GM12878 (cell line): Measurements from ENCODE around the gene EGFR. TPM values are rescaled to one million over a fixed set of nuclear protein-coding genes. Genes with fewer than 3 reads are reported as not detected.

Experiments
- ATAC-seq: fragments of 200-7000 bp; cut with Tn5 transposase; 3 replicates; pipeline ENCODE4 v1.9.1; 2020; ENCODE audit warnings: mild to moderate bottlenecking, moderate library complexity
- BruUV-seq: library from RNA; stranded (reverse); fragments of 400-500 nt; replicated peaks from 2 replicates; lab custom pipeline; 2021; lab: Mats Ljungman, UMichigan
- CTCF ChIA-PET: fragments of 300-600 bp; sonication (Branson Sonifier 250); formaldehyde crosslinking; extraction: SDS; loops from one replicate; lab custom pipeline; 2021; ENCODE audit warnings: inconsistent platforms; lab: Yijun Ruan, JAX
- POLR2A ChIA-PET: fragments of 350-600 bp; formaldehyde crosslinking; extraction: SDS; loops from one replicate; lab custom pipeline; 2021; ENCODE audit warnings: inconsistent platforms; lab: Charles Lee
- RAD21 ChIA-PET: fragments of 300-600 bp; sonication (Branson Sonifier 250); formaldehyde crosslinking; loops from one replicate; lab custom pipeline; 2023; ENCODE audit warnings: antibody characterized with exemption; ENCODE audit not compliant: unreplicated experiment; lab: Charles Lee
- SMC1A ChIA-PET: fragments of 300-600 bp; sonication (Branson Sonifier 250); formaldehyde crosslinking; loops from one replicate; lab custom pipeline; 2023; ENCODE audit not compliant: unreplicated experiment, uncharacterized antibody; lab: Charles Lee
- DNase-seq: peaks from one replicate; pipeline ENCODE4 v3.0.0-alpha.2; 2011; ENCODE audit warnings: low read depth, low spot score
- FAIRE-seq: peaks from 3 replicates; lab custom pipeline; 2011; peaks lifted over from hg19 to GRCh38; lab: Jason Lieb, UNC
- H2AFZ ChIP-seq: 2 replicates; pipeline ENCODE4 v1.6.0; 2011; ENCODE audit warnings: low read depth, low read length, control low read depth; ENCODE audit not compliant: control insufficient read depth
- H3K27ac ChIP-seq: 2 replicates; pipeline ENCODE4 v1.5.1; 2011; ENCODE audit warnings: control low read depth; ENCODE audit not compliant: control insufficient read depth, insufficient read depth
- H3K27me3 ChIP-seq, 2 experiments: replicated peaks in 1 of 2; 2 replicates each; pipeline versions ENCODE4 v1.6.0 to v1.6.1; 2011; ENCODE audit warnings: low read length in 1 of 2; ENCODE audit not compliant: control insufficient read depth in 2 of 2, insufficient read depth in 2 of 2
- H3K36me3 ChIP-seq, 2 experiments: 2 replicates each; pipeline ENCODE4 v1.5.1; 2011; ENCODE audit warnings: low read length in 1 of 2; ENCODE audit not compliant: control insufficient read depth in 2 of 2, insufficient read depth in 2 of 2
- H3K4me1 ChIP-seq: 2 replicates; pipeline ENCODE4 v1.6.1; 2011; ENCODE audit warnings: mild to moderate bottlenecking, low read length, moderate library complexity, mixed read lengths; ENCODE audit not compliant: control insufficient read depth, insufficient read depth
- H3K4me2 ChIP-seq: 2 replicates; pipeline ENCODE4 v1.6.0; 2011; ENCODE audit warnings: control low read depth; ENCODE audit not compliant: control insufficient read depth, insufficient read depth
- H3K4me3 ChIP-seq: fragments of 200-600 bp; sonication (generic); 2 replicates; pipeline ENCODE4 v1.5.1; 2016
- H3K79me2 ChIP-seq: 2 replicates; pipeline ENCODE4 v1.6.0; 2011; ENCODE audit warnings: low read length; ENCODE audit not compliant: control insufficient read depth, insufficient read depth
- H3K9ac ChIP-seq: 2 replicates; pipeline ENCODE4 v1.8.0; 2011; ENCODE audit warnings: low read length, control low read depth, mixed read lengths; ENCODE audit not compliant: control insufficient read depth, insufficient read depth
- H3K9me3 ChIP-seq: replicated peaks from 3 replicates; pipeline ENCODE4 v1.5.1; 2011; ENCODE audit warnings: mild to moderate bottlenecking, low read length; ENCODE audit not compliant: control insufficient read depth, insufficient read depth
- H4K20me1 ChIP-seq: 2 replicates; pipeline ENCODE4 v1.6.0; 2011; ENCODE audit not compliant: control insufficient read depth, insufficient read depth
- BHLHE40 ChIP-seq, 2 experiments: fragments of 450-650 bp in 1 of 2; IDR thresholded peaks; 2 replicates each; pipeline ENCODE4 v1.6.1; 2011 to 2017; ENCODE audit warnings: low read depth in 2 of 2, borderline replicate concordance in 1 of 2, improper control_type of control experiment in 1 of 2, low read length in 1 of 2, mild to moderate bottlenecking in 1 of 2
- CBFB ChIP-seq: IDR thresholded peaks from 2 replicates; pipeline ENCODE4 v1.6.1; 2016; ENCODE audit warnings: antibody characterized with exemption, low read depth
- CHD4 ChIP-seq: fragments of 200-600 bp; sonication (generic); IDR thresholded peaks from 2 replicates; pipeline ENCODE4 v1.6.1; 2016; ENCODE audit warnings: mild to moderate bottlenecking
- CREB1 ChIP-seq: IDR thresholded peaks from 2 replicates; pipeline ENCODE4 v1.6.1; 2012; ENCODE audit warnings: low read depth, mild to moderate bottlenecking, inconsistent platforms
- FOXM1 ChIP-seq: IDR thresholded peaks from 2 replicates; pipeline ENCODE4 v1.6.1; 2012; ENCODE audit warnings: low read depth, mild to moderate bottlenecking, inconsistent platforms, low read length, moderate library complexity
- LARP7 ChIP-seq: fragments of 450-650 bp; IDR thresholded peaks from 2 replicates; pipeline ENCODE4 v1.6.1; 2017; ENCODE audit warnings: mild to moderate bottlenecking
- POLR2A ChIP-seq: IDR thresholded peaks from 2 replicates; pipeline ENCODE4 v1.6.1; 2011; ENCODE audit warnings: low read depth, mild to moderate bottlenecking, low read length
- POLR2AphosphoS2 ChIP-seq: IDR thresholded peaks from 2 replicates; pipeline ENCODE4 v1.6.1; 2011; ENCODE audit warnings: low read depth, mild to moderate bottlenecking, low read length, improper control_type of control experiment, moderate library complexity
- USF1 ChIP-seq: IDR thresholded peaks from 2 replicates; pipeline ENCODE4 v1.6.1; 2011; ENCODE audit warnings: borderline replicate concordance, low read depth, mild to moderate bottlenecking, moderate library complexity, mixed read lengths, low read length; ENCODE audit not compliant: insufficient read depth; ENCODE audit errors: extremely low read length
- WGBS: methylation state at CpG from one replicate; pipeline ENCODE4 v1.1.6; 2016; ENCODE audit warnings: low lambda C conversion rate; ENCODE audit not compliant: insufficient replicate concordance, insufficient coverage; ENCODE audit errors: missing lambda C conversion rate; 5-methylcytosine and 5-hydroxymethylcytosine counted together
- in situ Hi-C: fragments of 300-500 bp; cut with MboI; formaldehyde crosslinking; loops from 9 replicates; pipeline ENCODE4 v1.14.3; 2018; ENCODE audit warnings: mixed read lengths
- intact Hi-C: fragments of 100-400 bp; cut with micrococcal nuclease; formaldehyde crosslinking; loops from one replicate; pipeline ENCODE4 v1.14.2; 2022; ENCODE audit not compliant: unreplicated experiment
- polyA plus RNA-seq, 11 experiments: library from polyadenylated mRNA; depleted of rRNA in 4 of 11; unstranded in 6 of 11; stranded (reverse) in 5 of 11; fragments of >200 nt; fragmentation: Nextera tagmentation in 4 of 11; fragmentation: Illumina TruSeq in 1 of 11; extraction: Ambion mirVana in 4 of 11; extraction: Trizol in 1 of 11; gene quantifications; 1 replicate in 1 of 11; 2 replicates in 10 of 11; pipeline versions ENCODE4 v1.2.1 to v1.2.3, GENCODE V29; 2011 to 2016; ENCODE audit warnings: inconsistent platforms in 2 of 11, missing spikeins in 2 of 11, low read depth in 1 of 11
- total RNA-seq, 4 experiments: library from RNA; depleted of rRNA in 3 of 4; stranded (reverse); fragments of >200 nt in 3 of 4; fragmentation: Illumina TruSeq in 1 of 4; extraction: Trizol in 1 of 4; gene quantifications; 2 replicates each; pipeline versions ENCODE4 v1.2.1 to v1.2.3, GENCODE V29; 2013 to 2021

The EGFR gene
- total and polyA plus RNA-seq, 10 of the 15 experiments (the other 5 are each of a cell fraction or from before 2014, with no cell fraction given): 0.01 to 0.31 TPM; not detected in 8

GRCh38 chr7:55258631-55259030 lies 239.8 kb downstream of the EGFR start:
- TF ChIP-seq POLR2AphosphoS2: no peak
- no peak for TF ChIP-seq POLR2A
- TF ChIP-seq BHLHE40 (IDR thresholded peaks at IDR 0.05; ENCODE audit: borderline replicate concordance in 1 of 2, low read depth in 2 of 2, low read length in 1 of 2): no peak
- TF ChIP-seq CREB1: no peak
- TF ChIP-seq FOXM1: no peak
- no peak for TF ChIP-seq LARP7
- TF ChIP-seq CHD4: no peak
- TF ChIP-seq CBFB: no peak
- no peak for TF ChIP-seq USF1
- POLR2A ChIA-PET: no interaction called here
- H3K4me3 ChIP-seq: no peak overlapping the region
- intact Hi-C loops (loop anchor here (10.0 kb wide), 1 partner anchor 184 kb away; no protein-coding TSS in a partner anchor), in situ Hi-C loops (no loop called here)
- 30% methylated on average over 9 of the region's 9 CpGs for WGBS
- H3K79me2 ChIP-seq: no peaks in the 10 kb centered on the region
- H3K9ac ChIP-seq: no peak overlapping the region
- no TSS peak for BruUV-seq
- H3K27ac ChIP-seq: no peak overlapping the region
- DNase-seq (no peak), FAIRE-seq (no peak), ATAC-seq (no peak)
- H3K4me2 ChIP-seq: no peak overlapping the region
- H2AFZ ChIP-seq: no peak overlapping the region
- H3K36me3 ChIP-seq: no peaks in the 10 kb centered on the region
- H3K4me1 ChIP-seq: peaks cover 4% of the 10 kb centered on the region; the same call in 1 of the 2 replicates
- H3K27me3 ChIP-seq: peaks cover 0 to 3% of the 10 kb centered on the region in 2 experiments; a peak in 2 of 4 replicates
- H4K20me1 ChIP-seq: no peaks in the 10 kb centered on the region
- H3K9me3 ChIP-seq: no peaks in the 10 kb centered on the region
- SMC1A ChIA-PET: interaction anchor here (1.0 to 1.3 kb wide), 3 partner anchors 232 to 485 kb away, joined by 3 to 4 read pairs (median 3); no protein-coding TSS in a partner anchor
- RAD21 ChIA-PET: no interaction called here
- CTCF ChIA-PET: interaction anchor here (0.6 to 1.4 kb wide), 4 partner anchors 480 to 816 kb away, joined by 3 to 6 read pairs (median 4); partner anchors contain the start of gene SEC61G
